Endothelial cell of umbilical vein (primary cell): ENCODE data around the gene ABCF2. TPM values are rescaled to one million over a fixed set of nuclear protein-coding genes. Genes with fewer than 3 reads are reported as not detected.

Source experiments
- BruUV-seq: library from RNA; stranded (reverse); fragments of 400-500 nt; replicated peaks from 2 replicates; lab custom pipeline; 2021; lab: Mats Ljungman, UMichigan
- CTCF ChIA-PET: fragments of 300-600, 350-600 bp; sonication (Branson Sonifier 250); formaldehyde crosslinking; loops from one replicate; lab custom pipeline; 2021; ENCODE audit warnings: antibody characterized with exemption, inconsistent platforms; lab: Charles Lee
- POLR2A ChIA-PET: fragments of 300-600, 350-600 bp; sonication (Branson Sonifier 250); formaldehyde crosslinking; loops from one replicate; lab custom pipeline; 2021; ENCODE audit warnings: antibody characterized with exemption, inconsistent platforms; lab: Charles Lee
- DNase-seq: peaks from one replicate; pipeline ENCODE4 v3.0.0-alpha.2; 2011; ENCODE audit warnings: low read depth, low spot score
- FAIRE-seq: peaks from 2 replicates; lab custom pipeline; 2011; peaks lifted over from hg19 to GRCh38; lab: Jason Lieb, UNC
- H2AFZ ChIP-seq: 2 replicates; pipeline ENCODE4 v1.6.0; 2012; ENCODE audit warnings: low read depth, low read length, control low read depth, inconsistent platforms
- H3K27ac ChIP-seq: 2 replicates; pipeline ENCODE4 v1.5.1; 2011; ENCODE audit warnings: low read depth, mild to moderate bottlenecking, control low read depth, low read length, moderate library complexity; ENCODE audit not compliant: insufficient read depth
- H3K27me3 ChIP-seq, 2 experiments: 2 replicates each; pipeline versions ENCODE4 v1.6.0 to v1.6.1; 2011; ENCODE audit warnings: low read length in 2 of 2, mixed read lengths in 1 of 2; ENCODE audit not compliant: control insufficient read depth in 2 of 2, insufficient read depth in 2 of 2
- H3K36me3 ChIP-seq, 2 experiments: 2 replicates in 1 of 2; 3 replicates in 1 of 2; pipeline ENCODE4 v1.5.1; 2011; ENCODE audit warnings: low read length in 2 of 2, mild to moderate bottlenecking in 1 of 2, moderate library complexity in 1 of 2; ENCODE audit not compliant: control insufficient read depth in 2 of 2, insufficient read depth in 2 of 2; ENCODE audit errors: extremely low read depth in 1 of 2
- H3K4me1 ChIP-seq: 3 replicates; pipeline ENCODE4 v1.5.1; 2011; ENCODE audit warnings: mild to moderate bottlenecking, low read length; ENCODE audit not compliant: control insufficient read depth, insufficient read depth; ENCODE audit errors: extremely low read depth
- H3K4me2 ChIP-seq: 2 replicates; pipeline ENCODE4 v1.6.1; 2011; ENCODE audit warnings: low read length, control low read depth, mixed read lengths; ENCODE audit not compliant: insufficient read depth
- H3K4me3 ChIP-seq, 3 experiments: fragments of 200-600 bp in 1 of 3; sonication (generic), shearing (Covaris generic) in 1 of 3; replicated peaks in 1 of 3; 2 replicates each; pipeline ENCODE4 v1.5.1; 2011 to 2016; ENCODE audit warnings: control low read depth in 3 of 3, low read length in 3 of 3, mild to moderate bottlenecking in 2 of 3, inconsistent platforms in 1 of 3, low read depth in 1 of 3, moderate library complexity in 1 of 3; ENCODE audit not compliant: insufficient read depth in 1 of 3
- H3K79me2 ChIP-seq: 2 replicates; pipeline ENCODE4 v1.6.0; 2012; ENCODE audit warnings: low read length, inconsistent platforms; ENCODE audit not compliant: control insufficient read depth, insufficient read depth
- H3K9ac ChIP-seq: replicated peaks from 2 replicates; pipeline ENCODE3; 2011; ENCODE audit warnings: low read length, control low read depth; ENCODE audit not compliant: insufficient read depth; ENCODE audit errors: extremely low read depth
- H3K9me1 ChIP-seq: replicated peaks from 3 replicates; pipeline ENCODE4 v1.6.0; 2011; ENCODE audit warnings: mild to moderate bottlenecking, low read length; ENCODE audit not compliant: control insufficient read depth, insufficient read depth; ENCODE audit errors: extremely low read depth
- H3K9me3 ChIP-seq: replicated peaks from 2 replicates; pipeline ENCODE4 v1.5.1; 2012; ENCODE audit warnings: low read length, inconsistent platforms; ENCODE audit not compliant: control insufficient read depth, insufficient read depth
- H4K20me1 ChIP-seq: replicated peaks from 2 replicates; pipeline ENCODE3; 2011; ENCODE audit warnings: mild to moderate bottlenecking, low read length; ENCODE audit not compliant: control insufficient read depth, insufficient read depth; ENCODE audit errors: extremely low read depth
- EZH2 ChIP-seq: IDR thresholded peaks from 2 replicates; pipeline ENCODE4 v1.6.1; 2012; ENCODE audit warnings: borderline replicate concordance, low read depth, mild to moderate bottlenecking, moderate library complexity, low read length, inconsistent platforms; ENCODE audit not compliant: severe bottlenecking
- FOS ChIP-seq: IDR thresholded peaks from 2 replicates; pipeline ENCODE4 v1.6.1; 2011; ENCODE audit warnings: mild to moderate bottlenecking, low read length, moderate library complexity, borderline replicate concordance; ENCODE audit not compliant: insufficient read depth
- JUN ChIP-seq: IDR thresholded peaks from 2 replicates; pipeline ENCODE4 v1.6.1; 2011; ENCODE audit warnings: borderline replicate concordance, low read depth; ENCODE audit not compliant: insufficient read length, insufficient read depth
- MAX ChIP-seq: IDR thresholded peaks from 2 replicates; pipeline ENCODE4 v1.6.1; 2011; ENCODE audit not compliant: insufficient read depth, insufficient read length
- MYC ChIP-seq: IDR thresholded peaks from one replicate; pipeline ENCODE4 v1.6.1; 2011; ENCODE audit warnings: mild to moderate bottlenecking, low read depth, low read length
- POLR2AphosphoS5 ChIP-seq: IDR thresholded peaks from 2 replicates; pipeline ENCODE4 v1.6.1; 2012; ENCODE audit warnings: low read depth, mild to moderate bottlenecking, control low read depth, low read length, moderate library complexity; ENCODE audit not compliant: insufficient read depth
- dilution Hi-C: fragments of 300-500 bp; cut with MboI; formaldehyde crosslinking; loops from one replicate; pipeline ENCODE4 v1.15.0; 2019; ENCODE audit warnings: low sequenced_read_pairs; ENCODE audit not compliant: extremely low pct_ligation_motif_present
- intact Hi-C: fragments of 100-400 bp; cut with micrococcal nuclease; formaldehyde crosslinking; loops from one replicate; pipeline ENCODE4 v1.10.0; 2022
- polyA plus RNA-seq, 4 experiments: library from polyadenylated mRNA; depleted of rRNA in 3 of 4; stranded (reverse) in 3 of 4; unstranded in 1 of 4; fragments of >200 nt; gene quantifications; 2 replicates each; pipeline versions ENCODE4 v1.2.1 to v1.2.3, GENCODE V29; 2011 to 2012; ENCODE audit warnings: missing spikeins in 1 of 4
- total RNA-seq: library from RNA; stranded (reverse); gene quantifications from 2 replicates; pipeline ENCODE4 v1.2.3, GENCODE V29; 2021
- TF ChIP-seq, protein P1 (sequence below), 2 donors: IDR thresholded peaks; 1 replicate in 1 of 2; 2 replicates in 1 of 2; pipeline ENCODE4 v1.5.1; 2011; ENCODE audit warnings: low read length in 2 of 2, mild to moderate bottlenecking in 2 of 2, moderate library complexity in 2 of 2, control low read depth in 1 of 2, inconsistent platforms in 1 of 2, low read depth in 1 of 2; ENCODE audit not compliant: insufficient read depth in 1 of 2; ENCODE audit errors: extremely low read depth in 1 of 2

ABCF2 gene
- total and polyA plus RNA-seq, 2 donors (not counting 3 experiments of a cell fraction or from before 2014, with no cell fraction given), result 45.3 to 61.6 TPM

GRCh38 chr7:151238924-151239836 lies 12.2 kb upstream of the ABCF2 start:
- CTCF ChIA-PET, result no interaction called here
- Histone ChIP-seq H2AFZ (no peak overlapping the region), H3K4me1 (peaks cover under 1% of the 10 kb centered on the region), H3K27me3 (no peaks in the 10 kb centered on the region), H3K9me3 (no peaks in the 10 kb centered on the region), H3K27ac (no peak overlapping the region), H3K4me3 (no peak overlapping the region), H3K79me2 (peaks cover 22% of the 10 kb centered on the region), H3K9ac (no peak overlapping the region), H3K9me1 (no peaks in the 10 kb centered on the region), H3K36me3 (peaks cover 3 to 37% of the 10 kb centered on the region in 2 experiments), H4K20me1 (no peaks in the 10 kb centered on the region), H3K4me2 (no peak overlapping the region)
- no peak for FAIRE-seq
- no peak for DNase-seq
- no TSS peak for BruUV-seq
- TF ChIP-seq EZH2 (no peak), MAX (no peak), MYC (no peak), POLR2AphosphoS5 (no peak), FOS (no peak), JUN (no peak)
- TF ChIP-seq, protein P1, sequence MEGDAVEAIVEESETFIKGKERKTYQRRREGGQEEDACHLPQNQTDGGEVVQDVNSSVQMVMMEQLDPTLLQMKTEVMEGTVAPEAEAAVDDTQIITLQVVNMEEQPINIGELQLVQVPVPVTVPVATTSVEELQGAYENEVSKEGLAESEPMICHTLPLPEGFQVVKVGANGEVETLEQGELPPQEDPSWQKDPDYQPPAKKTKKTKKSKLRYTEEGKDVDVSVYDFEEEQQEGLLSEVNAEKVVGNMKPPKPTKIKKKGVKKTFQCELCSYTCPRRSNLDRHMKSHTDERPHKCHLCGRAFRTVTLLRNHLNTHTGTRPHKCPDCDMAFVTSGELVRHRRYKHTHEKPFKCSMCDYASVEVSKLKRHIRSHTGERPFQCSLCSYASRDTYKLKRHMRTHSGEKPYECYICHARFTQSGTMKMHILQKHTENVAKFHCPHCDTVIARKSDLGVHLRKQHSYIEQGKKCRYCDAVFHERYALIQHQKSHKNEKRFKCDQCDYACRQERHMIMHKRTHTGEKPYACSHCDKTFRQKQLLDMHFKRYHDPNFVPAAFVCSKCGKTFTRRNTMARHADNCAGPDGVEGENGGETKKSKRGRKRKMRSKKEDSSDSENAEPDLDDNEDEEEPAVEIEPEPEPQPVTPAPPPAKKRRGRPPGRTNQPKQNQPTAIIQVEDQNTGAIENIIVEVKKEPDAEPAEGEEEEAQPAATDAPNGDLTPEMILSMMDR (IDR thresholded peaks at IDR 0.05; ENCODE audit: extremely low read depth in 1 of 2, insufficient read depth in 1 of 2, low read depth in 1 of 2, low read length in 2 of 2), result no peak
- intact Hi-C loops, result no loop called here
- dilution Hi-C loops, result no loop called here
- POLR2A ChIA-PET, result no interaction called here
